HEK293 (cell line): Measurements from ENCODE around the gene RCC1.
A peak's percentile ranks its signal among the peaks of the same experiment; 100 is the strongest.
"Not testable (repeated sequence)": the region's sequence is repeated elsewhere in the genome, so short reads cannot be mapped to it uniquely, and the experiment has no call there.

Source experiments
- CTCF ChIA-PET: fragments of 350-600 bp; formaldehyde crosslinking; extraction: SDS; loops from one replicate; lab custom pipeline; 2021; ENCODE audit warnings: antibody characterized with exemption; lab: Yijun Ruan, JAX
- POLR2A ChIA-PET: fragments of 300-600 bp; formaldehyde crosslinking; extraction: SDS; loops from one replicate; lab custom pipeline; 2020; ENCODE audit warnings: antibody characterized with exemption, inconsistent platforms; lab: Yijun Ruan, JAX
- H3K27ac ChIP-seq: fragments of 200-500 bp; sonication (Bioruptor generic); 2 replicates; pipeline ENCODE4 v1.5.1; 2014; ENCODE audit warnings: low read depth, low read length, control low read depth, inconsistent platforms; ENCODE audit errors: extremely low read depth
- H3K36me3 ChIP-seq, 2 experiments: fragments of 200-500 bp in 1 of 2; sonication (Bioruptor generic) in 1 of 2; 1 replicate in 1 of 2; 2 replicates in 1 of 2; pipeline ENCODE4 v1.5.1; 2014 to 2017; ENCODE audit warnings: inconsistent platforms in 2 of 2, low read length in 2 of 2; ENCODE audit not compliant: control insufficient read depth in 2 of 2, insufficient read depth in 1 of 2
- H3K4me1 ChIP-seq: fragments of 200-500 bp; sonication (Bioruptor generic); 2 replicates; pipeline ENCODE4 v1.5.1; 2014; ENCODE audit warnings: mild to moderate bottlenecking, low read length, inconsistent platforms; ENCODE audit not compliant: control insufficient read depth, insufficient read depth
- H3K4me3 ChIP-seq: 2 replicates; pipeline ENCODE4 v1.5.1; 2011; ENCODE audit warnings: low read depth, mild to moderate bottlenecking, control low read depth, low read length, moderate library complexity
- H3K9me3 ChIP-seq: fragments of 200-500 bp; sonication (Bioruptor generic); 2 replicates; pipeline ENCODE4 v1.5.1; 2014; ENCODE audit warnings: low read depth, low read length, inconsistent platforms; ENCODE audit not compliant: control insufficient read depth, insufficient read depth
- GLIS1 ChIP-seq: fragments of 450-650 bp; formaldehyde crosslinking; IDR thresholded peaks from 2 replicates; pipeline ENCODE4 v1.5.1; 2016; ENCODE audit warnings: missing biosample characterization, missing genetic modification characterization
- HOXC10 ChIP-seq: sonication (generic); formaldehyde crosslinking; IDR thresholded peaks from 2 replicates; pipeline ENCODE4 v1.8.1; 2023; ENCODE audit warnings: mild to moderate bottlenecking, missing genetic modification reagents
- OVOL3 ChIP-seq: fragments of 450-650 bp; formaldehyde crosslinking; IDR thresholded peaks from 2 replicates; pipeline ENCODE4 v1.5.1; 2016; ENCODE audit warnings: missing biosample characterization, missing genetic modification characterization
- WT1 ChIP-seq: fragments of 450-650 bp; formaldehyde crosslinking; IDR thresholded peaks from 2 replicates; pipeline ENCODE4 v1.5.1; 2016; ENCODE audit warnings: missing biosample characterization, missing genetic modification characterization
- ZBTB20 ChIP-seq: fragments of 450-650 bp; formaldehyde crosslinking; IDR thresholded peaks from 2 replicates; pipeline ENCODE4 v1.5.1; 2016; ENCODE audit warnings: missing biosample characterization, missing genetic modification characterization
- ZNF140 ChIP-seq: fragments of 450-650 bp; formaldehyde crosslinking; IDR thresholded peaks from 2 replicates; pipeline ENCODE4 v1.5.1; 2016; ENCODE audit warnings: missing biosample characterization, missing genetic modification characterization
- ZNF223 ChIP-seq: fragments of 450-650 bp; formaldehyde crosslinking; IDR thresholded peaks from 2 replicates; pipeline ENCODE4 v1.5.1; 2016; ENCODE audit warnings: missing biosample characterization, missing genetic modification characterization
- ZNF311 ChIP-seq: fragments of 450-650 bp; formaldehyde crosslinking; IDR thresholded peaks from 2 replicates; pipeline ENCODE4 v1.5.1; 2017; ENCODE audit warnings: missing biosample characterization, missing genetic modification characterization, borderline replicate concordance
- ZNF394 ChIP-seq: fragments of 450-650 bp; formaldehyde crosslinking; IDR thresholded peaks from 2 replicates; pipeline ENCODE4 v1.5.1; 2016; ENCODE audit warnings: missing biosample characterization, missing genetic modification characterization, mild to moderate bottlenecking, moderate library complexity, borderline replicate concordance
- TF ChIP-seq, protein P1 (sequence below): fragments of 450-650 bp; formaldehyde crosslinking; IDR thresholded peaks from 2 replicates; pipeline ENCODE4 v1.5.1; 2016; ENCODE audit warnings: missing biosample characterization, missing genetic modification characterization
- TF ChIP-seq, protein P2 (sequence below): fragments of 450-650 bp; formaldehyde crosslinking; IDR thresholded peaks from 2 replicates; pipeline ENCODE4 v1.5.1; 2016; ENCODE audit warnings: missing biosample characterization, missing genetic modification characterization
- TF ChIP-seq, protein P3 (sequence below): fragments of 450-650 bp; formaldehyde crosslinking; IDR thresholded peaks from 2 replicates; pipeline ENCODE4 v1.5.0; 2017; ENCODE audit warnings: missing biosample characterization, missing genetic modification characterization, borderline replicate concordance

The RCC1 gene

DNA sequence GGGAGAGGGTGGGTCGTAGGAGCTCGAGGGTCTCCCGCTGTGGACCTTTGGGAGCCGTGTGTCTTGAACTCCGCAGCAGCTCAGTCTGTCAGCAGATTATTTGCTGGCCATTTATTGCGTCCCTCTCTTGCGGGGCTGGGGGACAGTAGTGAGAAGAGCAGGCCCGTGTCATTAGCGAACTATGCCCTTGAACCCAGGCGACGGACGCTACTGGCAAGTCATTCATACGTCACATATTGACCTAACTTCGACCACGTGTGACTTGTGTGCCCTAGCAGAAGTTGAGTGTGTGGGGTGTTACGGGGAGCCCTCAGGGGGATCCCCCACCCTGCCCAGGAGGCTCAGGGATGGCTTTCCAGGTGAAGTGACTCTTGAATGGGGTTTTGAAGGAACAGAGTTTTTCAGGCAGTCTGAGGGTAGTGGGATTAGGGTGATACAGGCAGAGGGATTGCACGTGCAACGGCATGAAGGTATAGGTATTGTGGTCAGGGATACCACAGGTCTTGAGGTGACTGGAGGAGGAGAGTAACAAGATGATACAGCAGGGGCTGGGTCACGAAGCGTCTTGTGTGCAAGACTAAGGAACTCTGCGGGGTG, 13.0 kb downstream of the RCC1 start (continued):
- TF ChIP-seq ZNF394 (tag by site-specific recombination) (no peak), ZNF311 (tag by site-specific recombination) (no peak), HOXC10 (CRISPR knock-in tag) (no peak), ZBTB20 (tag by site-specific recombination) (peak; percentile 14; the same call in 1 of the 2 replicates), WT1 (tag by site-specific recombination) (peak; percentile 45)
- TF ChIP-seq, protein P1, sequence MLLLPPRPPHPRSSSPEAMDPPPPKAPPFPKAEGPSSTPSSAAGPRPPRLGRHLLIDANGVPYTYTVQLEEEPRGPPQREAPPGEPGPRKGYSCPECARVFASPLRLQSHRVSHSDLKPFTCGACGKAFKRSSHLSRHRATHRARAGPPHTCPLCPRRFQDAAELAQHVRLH (tag by site-specific recombination): no peak

DNA sequence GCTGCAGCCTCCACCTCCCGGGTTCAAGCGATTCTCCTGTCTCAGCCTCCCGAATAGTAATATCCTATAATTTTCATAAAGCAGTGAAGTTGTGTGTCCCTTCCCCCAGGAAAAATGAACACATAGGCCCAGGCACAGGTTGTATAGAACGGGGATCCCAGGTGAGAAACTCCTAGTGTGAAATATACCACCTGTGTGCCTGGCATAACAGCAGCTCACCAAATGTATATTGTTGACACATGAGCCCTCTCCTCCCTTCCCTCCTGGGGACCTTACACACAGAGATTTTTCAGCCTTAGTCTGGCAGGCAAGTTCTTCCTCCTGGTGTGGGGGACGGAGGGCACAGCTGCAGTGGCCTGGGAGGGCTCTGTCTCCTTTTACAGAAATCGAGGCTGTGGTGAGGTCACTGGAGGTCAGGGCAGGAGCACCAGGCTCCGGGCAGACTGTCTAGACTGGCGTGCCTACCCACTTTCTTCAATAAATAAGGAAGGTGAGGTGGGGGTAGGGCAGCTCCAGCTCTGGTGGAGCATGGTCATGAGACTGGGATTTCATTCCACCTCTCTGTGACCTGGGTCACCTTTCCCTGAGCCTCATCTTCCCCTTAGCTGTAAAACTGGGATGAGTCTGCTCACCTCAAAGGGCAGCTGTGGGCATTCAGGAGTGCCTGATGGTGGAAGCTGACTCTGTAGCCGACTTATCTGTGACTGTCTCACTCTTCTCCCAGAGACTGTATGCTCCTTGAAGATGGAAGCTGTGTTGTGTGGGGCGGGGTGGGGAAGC, 14.3 kb downstream of the RCC1 start:
- ChIA-PET CTCF (interaction anchor here (0.7 to 1.3 kb wide), 2 partner anchors 82 to 705 kb away, joined by 3 read pairs; no protein-coding TSS in a partner anchor), POLR2A (interaction anchor here (1.6 to 2.1 kb wide), 2 partner anchors 11 to 61 kb away, joined by 8 to 11 read pairs; no protein-coding TSS in a partner anchor)
- H3K27ac ChIP-seq: no peak overlapping the region
- no peaks in the 10 kb centered on the region for H3K4me1 ChIP-seq
- H3K4me3 ChIP-seq: no peak overlapping the region
- H3K36me3 ChIP-seq: peaks cover 0 to 34% of the 10 kb centered on the region in 2 experiments; a peak in 2 of 3 replicates
- TF ChIP-seq GLIS1 (tag by site-specific recombination): peak; percentile 26; the same call in 1 of the 2 replicates
- no peak for TF ChIP-seq OVOL3 (tag by site-specific recombination)
- TF ChIP-seq ZNF140 (tag by site-specific recombination): no peak
- peak; percentile 50; the same call in 1 of the 2 replicates for TF ChIP-seq ZNF223
- TF ChIP-seq, protein P2, sequence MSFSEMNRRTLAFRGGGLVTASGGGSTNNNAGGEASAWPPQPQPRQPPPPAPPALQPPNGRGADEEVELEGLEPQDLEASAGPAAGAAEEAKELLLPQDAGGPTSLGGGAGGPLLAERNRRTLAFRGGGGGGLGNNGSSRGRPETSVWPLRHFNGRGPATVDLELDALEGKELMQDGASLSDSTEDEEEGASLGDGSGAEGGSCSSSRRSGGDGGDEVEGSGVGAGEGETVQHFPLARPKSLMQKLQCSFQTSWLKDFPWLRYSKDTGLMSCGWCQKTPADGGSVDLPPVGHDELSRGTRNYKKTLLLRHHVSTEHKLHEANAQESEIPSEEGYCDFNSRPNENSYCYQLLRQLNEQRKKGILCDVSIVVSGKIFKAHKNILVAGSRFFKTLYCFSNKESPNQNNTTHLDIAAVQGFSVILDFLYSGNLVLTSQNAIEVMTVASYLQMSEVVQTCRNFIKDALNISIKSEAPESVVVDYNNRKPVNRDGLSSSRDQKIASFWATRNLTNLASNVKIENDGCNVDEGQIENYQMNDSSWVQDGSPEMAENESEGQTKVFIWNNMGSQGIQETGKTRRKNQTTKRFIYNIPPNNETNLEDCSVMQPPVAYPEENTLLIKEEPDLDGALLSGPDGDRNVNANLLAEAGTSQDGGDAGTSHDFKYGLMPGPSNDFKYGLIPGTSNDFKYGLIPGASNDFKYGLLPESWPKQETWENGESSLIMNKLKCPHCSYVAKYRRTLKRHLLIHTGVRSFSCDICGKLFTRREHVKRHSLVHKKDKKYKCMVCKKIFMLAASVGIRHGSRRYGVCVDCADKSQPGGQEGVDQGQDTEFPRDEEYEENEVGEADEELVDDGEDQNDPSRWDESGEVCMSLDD (tag by site-specific recombination): no peak
- no peaks in the 10 kb centered on the region for H3K9me3 ChIP-seq

DNA sequence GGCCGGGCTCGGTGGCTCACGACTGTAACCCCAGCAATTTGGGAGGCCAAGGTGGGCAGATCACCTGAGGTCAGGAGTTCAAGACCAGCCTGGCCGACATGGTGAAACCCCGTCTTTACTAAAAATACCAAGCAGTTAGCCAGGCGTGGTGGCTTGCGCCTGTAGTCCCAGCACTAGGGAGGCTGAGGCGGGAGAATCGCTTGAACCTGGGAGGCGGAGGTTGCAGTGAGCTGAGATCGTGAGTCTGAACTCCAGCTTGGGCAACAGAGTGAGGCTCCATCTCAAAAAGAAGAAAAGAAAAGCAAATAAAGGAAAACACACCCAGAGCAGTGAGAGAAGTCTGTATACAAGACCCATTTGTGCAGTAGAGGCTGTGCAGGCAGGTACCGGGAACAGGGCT, 15.0 kb downstream of the RCC1 start:
- not testable (repeated sequence) for H3K9me3 ChIP-seq, H3K4me3 ChIP-seq
- CTCF ChIA-PET: interaction anchor here (1.3 kb wide), 1 partner anchor 82 kb away, joined by 3 read pairs; no protein-coding TSS in a partner anchor
- peaks cover 0 to 34% of the 10 kb centered on the region in 2 experiments; a peak in 2 of 3 replicates for H3K36me3 ChIP-seq
- POLR2A ChIA-PET: interaction anchor here (1.6 to 2.1 kb wide), 2 partner anchors 12 to 60 kb away, joined by 8 to 11 read pairs; no protein-coding TSS in a partner anchor
- TF ChIP-seq, protein P3, sequence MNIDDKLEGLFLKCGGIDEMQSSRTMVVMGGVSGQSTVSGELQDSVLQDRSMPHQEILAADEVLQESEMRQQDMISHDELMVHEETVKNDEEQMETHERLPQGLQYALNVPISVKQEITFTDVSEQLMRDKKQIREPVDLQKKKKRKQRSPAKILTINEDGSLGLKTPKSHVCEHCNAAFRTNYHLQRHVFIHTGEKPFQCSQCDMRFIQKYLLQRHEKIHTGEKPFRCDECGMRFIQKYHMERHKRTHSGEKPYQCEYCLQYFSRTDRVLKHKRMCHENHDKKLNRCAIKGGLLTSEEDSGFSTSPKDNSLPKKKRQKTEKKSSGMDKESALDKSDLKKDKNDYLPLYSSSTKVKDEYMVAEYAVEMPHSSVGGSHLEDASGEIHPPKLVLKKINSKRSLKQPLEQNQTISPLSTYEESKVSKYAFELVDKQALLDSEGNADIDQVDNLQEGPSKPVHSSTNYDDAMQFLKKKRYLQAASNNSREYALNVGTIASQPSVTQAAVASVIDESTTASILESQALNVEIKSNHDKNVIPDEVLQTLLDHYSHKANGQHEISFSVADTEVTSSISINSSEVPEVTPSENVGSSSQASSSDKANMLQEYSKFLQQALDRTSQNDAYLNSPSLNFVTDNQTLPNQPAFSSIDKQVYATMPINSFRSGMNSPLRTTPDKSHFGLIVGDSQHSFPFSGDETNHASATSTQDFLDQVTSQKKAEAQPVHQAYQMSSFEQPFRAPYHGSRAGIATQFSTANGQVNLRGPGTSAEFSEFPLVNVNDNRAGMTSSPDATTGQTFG: 0 out of 2 replicates have a peak, but pooled peaks have one; percentile 7
- TF ChIP-seq, all 188 proteins: peak for 1; not testable (repeated sequence) for 187
- not testable (repeated sequence) for H3K4me1 ChIP-seq, H3K27ac ChIP-seq
